NCI-H1417 treated with DMSO at 0.1 percent for 48 hours (cell line): ENCODE data around the gene RNF180.
"Not testable (repeated sequence)": the region's sequence is repeated elsewhere in the genome, so short reads cannot be mapped to it uniquely, and the experiment has no call there.

Source experiments
- DNase-seq: peaks from one replicate; lab custom pipeline; 2025; lab: John Stamatoyannopoulos, UW

RNF180 gene

GRCh38 chr5:64397552-64397951 lies 231.9 kb downstream of the RNF180 start:
- DNase-seq = no peak

DNA sequence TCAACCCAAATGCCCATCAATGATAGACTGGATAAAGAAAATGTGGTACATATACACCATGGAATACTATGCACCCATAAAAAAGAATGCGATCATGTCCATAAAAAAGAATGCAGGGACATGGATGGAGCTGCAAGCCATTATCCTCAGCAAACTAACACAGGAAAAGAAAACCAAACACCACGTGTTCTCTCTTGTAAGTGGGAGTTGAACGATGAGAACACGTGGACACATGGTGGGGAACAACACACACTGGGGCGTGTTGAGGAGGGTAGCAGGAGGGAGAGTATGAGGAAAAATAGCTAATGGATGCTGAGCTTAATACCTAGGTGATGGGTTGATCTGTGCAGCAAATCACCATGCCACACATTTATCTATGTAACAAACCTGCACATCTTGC lies 233.1 kb downstream of the RNF180 start:
- not testable (repeated sequence) for DNase-seq

DNA sequence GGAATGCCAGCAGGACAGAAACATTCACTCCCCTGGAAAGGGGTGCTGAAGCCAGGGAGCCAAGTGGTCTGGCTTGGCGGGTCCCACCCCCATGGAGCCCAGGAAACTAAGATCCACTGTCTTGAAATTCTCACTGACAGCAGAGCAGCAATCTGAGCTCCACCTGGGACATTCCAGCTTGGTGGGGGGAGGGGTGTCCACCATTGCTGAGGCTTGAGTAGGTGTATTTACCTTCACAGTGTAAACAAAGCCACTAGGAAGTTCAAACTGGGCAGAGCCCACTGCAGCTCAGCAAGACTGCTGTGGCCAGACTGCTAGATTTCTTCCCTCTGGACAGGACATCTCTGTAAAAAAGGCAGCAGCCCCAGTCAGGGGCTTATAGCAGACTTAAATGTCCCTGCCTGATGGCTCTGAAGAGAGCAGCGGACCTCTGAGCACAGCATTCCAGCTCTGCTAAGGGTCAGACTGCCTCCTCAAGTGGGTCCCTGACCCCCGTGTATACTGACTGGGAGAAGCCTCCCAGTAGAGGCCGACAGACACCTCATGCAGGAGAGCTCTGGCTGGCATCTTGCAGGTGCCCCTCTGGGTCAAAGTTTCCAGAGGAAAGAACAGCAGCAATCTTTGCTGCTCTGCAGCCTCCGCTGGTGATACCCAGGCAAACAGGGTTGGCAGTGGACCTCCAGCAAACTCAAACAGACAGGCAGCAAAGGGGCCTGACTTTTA lies 241.6 kb downstream of the RNF180 start:
- not testable (repeated sequence) for DNase-seq

DNA sequence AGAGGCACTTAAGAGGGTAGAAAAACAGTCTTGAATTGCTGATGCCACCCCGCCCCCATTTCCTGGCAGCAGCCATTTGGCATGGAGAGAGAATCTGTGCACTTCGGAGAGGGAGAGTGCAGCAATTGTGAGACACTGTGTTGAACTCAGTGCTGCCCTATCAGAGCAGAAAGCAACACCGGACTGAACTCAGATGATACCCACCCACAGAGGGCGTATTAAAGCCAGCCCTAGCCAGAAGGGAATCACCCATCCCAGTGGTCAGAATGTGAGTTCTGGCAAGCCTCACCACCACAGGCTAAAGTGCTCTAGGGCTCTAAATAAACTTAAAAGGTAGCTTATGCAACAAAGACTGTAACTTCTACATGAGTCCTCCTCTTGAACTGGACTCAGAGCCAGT lies 251.7 kb downstream of the RNF180 start:
- DNase-seq = no peak

- no peak for DNase-seq
These were observed 252.4 kb downstream of the RNF180 start for GRCh38 chr5:64418013-64418412.
